SK-N-MC (cell line): ENCODE measurements around the gene FTH1.

ENCODE experiments used
- EZH2 ChIP-seq: fragments of 200-600 bp; sonication (generic); IDR thresholded peaks from one replicate; pipeline ENCODE4 v1.6.1; 2017; ENCODE audit warnings: antibody characterized with exemption
- FOXP2 ChIP-seq: optimal IDR thresholded peaks from 2 replicates; pipeline ENCODE3; 2011; ENCODE audit warnings: mild to moderate bottlenecking, moderate library complexity; ENCODE audit not compliant: insufficient read depth; ENCODE audit errors: extremely low read length, control extremely low read depth
- POLR2AphosphoS5 ChIP-seq: IDR thresholded peaks from 2 replicates; pipeline ENCODE4 v1.6.1; 2012; ENCODE audit warnings: mild to moderate bottlenecking, low read depth, low read length, borderline replicate concordance

GRCh38 chr11:61966734-61967115 is 709 bp downstream of the FTH1 start:
- TF ChIP-seq EZH2 (no peak), POLR2AphosphoS5 (no peak), FOXP2 (no peak)
